ENCODE measurements around the gene COA5. TPM values are rescaled to one million over a fixed set of nuclear protein-coding genes. Genes with fewer than 3 reads are reported as not detected.

Gene COA5
- total RNA-seq, 1 donor, result 19.0 TPM

DNA sequence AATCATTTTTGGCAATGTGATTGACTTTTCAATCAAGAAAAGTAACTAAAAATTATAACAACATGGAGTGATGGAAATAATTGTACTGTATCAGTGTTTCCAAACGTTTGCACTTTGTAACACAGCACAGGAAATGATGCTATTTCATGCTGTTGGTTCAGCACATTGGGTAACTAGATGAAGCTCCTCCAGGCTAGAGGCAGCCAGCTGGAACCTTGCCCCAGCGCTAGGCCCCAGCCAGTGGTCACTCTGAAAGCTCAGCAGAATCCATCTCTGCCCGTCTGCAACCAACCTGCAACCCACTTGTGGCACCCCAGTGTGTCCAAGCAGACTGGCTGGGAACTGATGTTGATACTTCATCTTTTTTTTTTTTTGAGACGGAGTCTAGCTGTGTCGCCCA lies 15.3 kb upstream of the COA5 start:
- peak; percentile 10 for DNase-seq (ENCODE audit: low read depth)
- TF ChIP-seq, protein P1, sequence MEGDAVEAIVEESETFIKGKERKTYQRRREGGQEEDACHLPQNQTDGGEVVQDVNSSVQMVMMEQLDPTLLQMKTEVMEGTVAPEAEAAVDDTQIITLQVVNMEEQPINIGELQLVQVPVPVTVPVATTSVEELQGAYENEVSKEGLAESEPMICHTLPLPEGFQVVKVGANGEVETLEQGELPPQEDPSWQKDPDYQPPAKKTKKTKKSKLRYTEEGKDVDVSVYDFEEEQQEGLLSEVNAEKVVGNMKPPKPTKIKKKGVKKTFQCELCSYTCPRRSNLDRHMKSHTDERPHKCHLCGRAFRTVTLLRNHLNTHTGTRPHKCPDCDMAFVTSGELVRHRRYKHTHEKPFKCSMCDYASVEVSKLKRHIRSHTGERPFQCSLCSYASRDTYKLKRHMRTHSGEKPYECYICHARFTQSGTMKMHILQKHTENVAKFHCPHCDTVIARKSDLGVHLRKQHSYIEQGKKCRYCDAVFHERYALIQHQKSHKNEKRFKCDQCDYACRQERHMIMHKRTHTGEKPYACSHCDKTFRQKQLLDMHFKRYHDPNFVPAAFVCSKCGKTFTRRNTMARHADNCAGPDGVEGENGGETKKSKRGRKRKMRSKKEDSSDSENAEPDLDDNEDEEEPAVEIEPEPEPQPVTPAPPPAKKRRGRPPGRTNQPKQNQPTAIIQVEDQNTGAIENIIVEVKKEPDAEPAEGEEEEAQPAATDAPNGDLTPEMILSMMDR (IDR thresholded peaks at IDR 0.05; ENCODE audit: insufficient read depth, low read depth, low read length), result no peak
- no peak overlapping the region for H3K4me3 ChIP-seq (ENCODE audit: low read depth, low read length)

DNA sequence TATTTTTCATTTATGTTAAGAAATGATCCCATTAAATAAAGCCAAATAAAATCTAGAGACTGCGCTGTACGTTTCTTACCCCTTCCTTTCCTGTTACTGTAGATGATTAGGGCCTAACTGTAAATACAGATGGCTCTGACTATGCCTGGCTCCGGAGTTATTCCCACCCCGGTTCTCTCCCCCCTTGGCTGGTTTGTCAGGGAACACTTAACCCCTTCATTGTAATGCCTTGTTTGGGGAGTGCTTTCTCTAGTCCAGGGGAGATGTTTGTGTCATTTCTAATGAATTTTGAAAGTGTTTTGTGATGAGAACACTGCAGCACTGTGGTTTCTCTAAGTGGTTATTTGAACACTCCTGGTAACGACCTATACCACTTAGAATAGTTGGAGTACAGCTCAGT lies 8.8 kb upstream of the COA5 start:
- H3K4me3 ChIP-seq (ENCODE audit: low read depth, low read length), result no peak overlapping the region
- TF ChIP-seq, protein P1 (IDR thresholded peaks at IDR 0.05; ENCODE audit: insufficient read depth, low read depth, low read length), result no peak
- DNase-seq (ENCODE audit: low read depth), result no peak

DNA sequence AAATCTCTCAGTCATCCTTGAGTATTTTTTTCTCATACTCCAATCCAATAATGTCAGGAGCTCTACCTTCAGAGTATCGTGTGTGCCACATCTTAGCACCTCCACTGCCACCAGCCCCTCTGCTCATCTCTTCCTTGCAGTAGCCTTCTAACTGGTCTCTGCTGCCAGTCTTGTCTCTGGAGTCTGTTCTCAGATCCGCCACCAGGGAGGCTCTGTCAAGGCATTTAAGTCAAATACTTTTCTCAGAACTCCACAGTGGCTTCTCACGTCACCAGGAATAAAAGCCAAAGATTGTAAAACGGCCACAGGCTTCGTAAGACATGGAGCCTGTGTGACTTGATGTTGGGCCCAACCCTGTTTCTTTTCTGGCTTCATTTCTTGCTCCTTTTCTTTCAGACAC lies 7.2 kb upstream of the COA5 start:
- no peak overlapping the region for H3K4me3 ChIP-seq (ENCODE audit: low read depth, low read length)
- no peak for DNase-seq (ENCODE audit: low read depth)
- TF ChIP-seq, protein P1 (IDR thresholded peaks at IDR 0.05; ENCODE audit: insufficient read depth, low read depth, low read length), result no peak

DNA sequence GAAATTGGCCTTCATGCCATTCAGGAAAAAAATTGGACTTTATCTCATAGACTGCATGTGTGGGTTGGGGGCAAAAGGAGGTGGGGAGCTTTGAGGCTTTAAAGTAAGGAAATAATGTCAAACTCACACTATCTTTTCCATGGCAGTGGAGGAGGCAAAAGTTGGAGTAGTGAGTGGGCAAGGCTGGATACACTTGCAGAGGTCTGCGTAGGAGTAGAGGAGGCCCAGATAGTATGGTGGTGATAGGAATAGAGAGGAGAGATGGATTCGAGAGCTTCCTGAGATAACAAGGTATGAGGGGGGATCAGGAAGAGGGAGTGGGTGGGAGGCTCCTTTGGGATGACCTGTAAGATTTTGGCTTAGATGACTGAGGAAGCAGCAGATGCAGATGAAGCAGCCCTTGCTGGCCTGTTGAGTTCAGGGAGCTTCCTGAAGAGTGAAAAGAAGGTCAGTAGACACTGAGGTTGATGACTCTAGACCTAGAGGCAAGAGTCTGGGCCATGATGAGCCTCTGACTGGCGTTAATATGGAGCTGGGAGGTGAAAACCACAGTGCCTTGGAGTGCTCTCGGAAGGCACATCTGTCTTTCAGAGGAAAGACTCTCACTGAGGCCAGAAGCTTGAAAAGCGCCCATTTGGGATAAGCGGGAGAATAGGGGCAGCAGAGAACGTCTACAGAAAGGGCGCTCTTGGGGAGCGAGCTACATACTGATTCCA lies 5.9 kb upstream of the COA5 start:
- DNase-seq (ENCODE audit: low read depth), result no peak
- TF ChIP-seq, protein P1 (IDR thresholded peaks at IDR 0.05; ENCODE audit: insufficient read depth, low read depth, low read length), result no peak
- H3K4me3 ChIP-seq (ENCODE audit: low read depth, low read length), result no peak overlapping the region

DNA sequence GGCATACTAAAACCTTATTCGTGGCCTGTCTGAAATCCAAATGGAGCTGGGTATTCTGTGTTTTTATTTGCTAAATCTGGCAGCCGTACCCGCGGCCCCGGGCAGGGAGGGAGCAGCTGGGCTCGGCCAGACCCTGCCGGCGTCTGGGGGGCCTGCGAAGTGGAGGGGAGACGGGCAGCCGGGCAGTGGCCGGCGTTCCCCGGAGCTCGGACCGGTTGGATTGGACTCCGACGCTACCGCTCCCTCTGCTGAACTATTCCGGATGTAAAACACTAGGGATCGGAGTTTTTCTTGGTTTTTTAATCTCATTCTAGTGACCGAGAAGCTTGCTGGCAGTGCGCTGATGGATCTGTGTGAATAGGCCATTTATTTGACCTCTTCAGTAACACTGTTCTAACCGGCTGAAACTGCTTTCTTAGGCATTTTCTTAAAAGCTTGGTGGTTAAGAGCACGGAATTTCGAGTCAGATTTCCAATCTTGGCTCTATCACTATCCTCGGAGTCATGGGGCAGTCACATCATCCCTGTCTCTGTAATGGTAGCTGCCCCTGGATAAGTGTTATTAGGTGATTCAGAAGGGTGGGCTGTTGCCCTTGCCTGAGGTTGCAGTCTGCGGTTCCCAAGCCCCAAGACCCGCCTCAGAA lies 771 bp upstream of the COA5 start:
- peak; percentile 59 for DNase-seq (ENCODE audit: low read depth)
- TF ChIP-seq, protein P1 (IDR thresholded peaks at IDR 0.05; ENCODE audit: insufficient read depth, low read depth, low read length), result no peak
- H3K4me3 ChIP-seq (ENCODE audit: low read depth, low read length), result peak overlapping the region; percentile 88

DNA sequence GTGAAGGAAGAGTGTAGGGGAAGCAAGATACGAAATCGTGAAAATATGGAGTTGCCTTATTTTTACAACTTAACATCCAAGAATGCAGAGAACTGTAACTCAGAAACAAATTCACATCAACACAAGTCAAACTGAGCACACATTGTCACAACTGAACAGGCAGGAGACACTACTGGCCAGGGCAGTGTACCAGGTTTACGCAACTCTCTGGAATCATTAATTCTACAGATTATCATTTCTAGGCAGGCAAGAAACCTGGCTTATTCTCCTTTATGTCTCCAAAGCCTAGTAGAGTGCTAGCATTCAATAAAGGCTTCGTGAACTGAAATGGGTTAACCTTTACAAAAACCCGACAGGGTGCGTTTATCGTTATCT lies 584 bp downstream of the COA5 start:
- DNase-seq (ENCODE audit: low read depth), result peak; percentile 28
- TF ChIP-seq, protein P1 (IDR thresholded peaks at IDR 0.05; ENCODE audit: insufficient read depth, low read depth, low read length), result no peak
- H3K4me3 ChIP-seq (ENCODE audit: low read depth, low read length), result peak overlapping the region; percentile 88
